DND-41 (cell line): ENCODE measurements around the gene FUCA1.
A peak's percentile ranks its signal among the peaks of the same experiment; 100 is the strongest.

Experiments used
- ATAC-seq: fragments of 200-7000 bp; cut with Tn5 transposase; 3 replicates; pipeline ENCODE4 v1.9.1; 2021; ENCODE audit warnings: low read depth; ENCODE audit not compliant: insufficient read depth
- DNase-seq: peaks from one replicate; pipeline ENCODE4 v3.0.0-alpha.2; 2020
- H2AFZ ChIP-seq: 2 replicates; pipeline ENCODE4 v1.6.0; 2012; ENCODE audit warnings: low read depth, low read length
- H3K27ac ChIP-seq: 2 replicates; pipeline ENCODE4 v1.5.1; 2012; ENCODE audit warnings: low read length, inconsistent platforms
- H3K27me3 ChIP-seq: fragments of 200-600 bp; sonication (generic); 2 replicates; pipeline ENCODE4 v1.6.0; 2012; ENCODE audit warnings: low read length, mild to moderate bottlenecking, inconsistent platforms; ENCODE audit not compliant: insufficient read depth, poor library complexity
- H3K36me3 ChIP-seq: 2 replicates; pipeline ENCODE4 v1.5.1; 2012; ENCODE audit warnings: low read length, inconsistent platforms; ENCODE audit not compliant: insufficient read depth
- H3K4me1 ChIP-seq: 2 replicates; pipeline ENCODE4 v1.5.1; 2012; ENCODE audit warnings: mild to moderate bottlenecking, low read length; ENCODE audit not compliant: insufficient read depth
- H3K4me2 ChIP-seq: 2 replicates; pipeline ENCODE4 v1.6.0; 2012; ENCODE audit warnings: mild to moderate bottlenecking, moderate library complexity, low read length, inconsistent platforms; ENCODE audit not compliant: insufficient read depth
- H3K4me3 ChIP-seq, 2 experiments: fragments of 200-600 bp in 1 of 2; shearing (Covaris generic) in 1 of 2; 2 replicates each; pipeline ENCODE4 v1.5.1; 2012 to 2016; ENCODE audit warnings: inconsistent platforms in 2 of 2, low read length in 2 of 2, mild to moderate bottlenecking in 2 of 2, low read depth in 1 of 2, moderate library complexity in 1 of 2
- H3K79me2 ChIP-seq: 2 replicates; pipeline ENCODE4 v1.6.0; 2012; ENCODE audit warnings: low read length, inconsistent platforms; ENCODE audit not compliant: insufficient read depth
- H3K9ac ChIP-seq: 2 replicates; pipeline ENCODE4 v1.6.0; 2012; ENCODE audit warnings: low read depth, mild to moderate bottlenecking, inconsistent platforms, low read length, moderate library complexity
- H3K9me3 ChIP-seq: 2 replicates; pipeline ENCODE4 v1.5.1; 2012; ENCODE audit warnings: low read length, moderate library complexity, mild to moderate bottlenecking, inconsistent platforms; ENCODE audit not compliant: insufficient read depth, severe bottlenecking
- H4K20me1 ChIP-seq: 2 replicates; pipeline ENCODE4 v1.6.0; 2012; ENCODE audit warnings: low read length; ENCODE audit not compliant: insufficient read depth
- CTCF ChIP-seq: IDR thresholded peaks from 2 replicates; pipeline ENCODE4 v1.5.1; 2012; ENCODE audit warnings: borderline replicate concordance, low read length, moderate library complexity, mild to moderate bottlenecking; ENCODE audit not compliant: poor library complexity, severe bottlenecking; ENCODE audit errors: extremely low read depth
- EZH2 ChIP-seq: IDR thresholded peaks from 3 replicates; pipeline ENCODE4 v1.6.1; 2012; ENCODE audit warnings: borderline replicate concordance, low read depth, mild to moderate bottlenecking, moderate library complexity, low read length, inconsistent platforms; ENCODE audit not compliant: severe bottlenecking

Gene FUCA1

GRCh38 chr1:23899070-23899469 is 31.0 kb upstream of the FUCA1 start:
- Histone ChIP-seq H2AFZ (no peak overlapping the region), H4K20me1 (no peaks in the 10 kb centered on the region), H3K9ac (no peak overlapping the region), H3K9me3 (no peaks in the 10 kb centered on the region), H3K4me2 (no peak overlapping the region), H3K27ac (no peak overlapping the region), H3K27me3 (no peaks in the 10 kb centered on the region), H3K79me2 (no peaks in the 10 kb centered on the region), H3K4me1 (no peaks in the 10 kb centered on the region), H3K36me3 (no peaks in the 10 kb centered on the region), H3K4me3 (no peak overlapping the region)
- ATAC-seq (no peak), DNase-seq (no peak)
- TF ChIP-seq EZH2 (no peak), CTCF (no peak)

GRCh38 chr1:23897083-23897482 is 29.0 kb upstream of the FUCA1 start:
- Histone ChIP-seq H3K27me3 (peaks cover 2% of the 10 kb centered on the region), H3K9me3 (no peaks in the 10 kb centered on the region), H4K20me1 (no peaks in the 10 kb centered on the region), H3K4me1 (no peaks in the 10 kb centered on the region), H3K9ac (no peak overlapping the region), H3K4me3 (no peak overlapping the region), H3K27ac (no peak overlapping the region), H3K79me2 (no peaks in the 10 kb centered on the region), H3K4me2 (no peak overlapping the region), H2AFZ (no peak overlapping the region), H3K36me3 (no peaks in the 10 kb centered on the region)
- TF ChIP-seq EZH2 (no peak), CTCF (no peak)
- ATAC-seq (no peak), DNase-seq (no peak)

GRCh38 chr1:23896491-23896890 is 28.4 kb upstream of the FUCA1 start:
- Histone ChIP-seq H3K27ac (no peak overlapping the region), H2AFZ (no peak overlapping the region), H3K79me2 (no peaks in the 10 kb centered on the region), H3K9me3 (no peaks in the 10 kb centered on the region), H3K4me2 (no peak overlapping the region), H3K27me3 (peaks cover 5% of the 10 kb centered on the region), H3K36me3 (no peaks in the 10 kb centered on the region), H3K9ac (no peak overlapping the region), H3K4me1 (no peaks in the 10 kb centered on the region), H3K4me3 (no peak overlapping the region), H4K20me1 (no peaks in the 10 kb centered on the region)
- TF ChIP-seq EZH2 (no peak), CTCF (no peak)
- DNase-seq (peak; percentile 52), ATAC-seq (peak; percentile 86)

- Histone ChIP-seq H3K4me3 (no peak overlapping the region), H4K20me1 (no peaks in the 10 kb centered on the region), H3K9me3 (no peaks in the 10 kb centered on the region), H2AFZ (no peak overlapping the region), H3K9ac (no peak overlapping the region), H3K27me3 (peaks cover 5% of the 10 kb centered on the region), H3K27ac (no peak overlapping the region), H3K36me3 (no peaks in the 10 kb centered on the region), H3K79me2 (no peaks in the 10 kb centered on the region), H3K4me2 (no peak overlapping the region), H3K4me1 (no peaks in the 10 kb centered on the region)
- no peak for DNase-seq
- no peak for TF ChIP-seq EZH2
- TF ChIP-seq CTCF, result no peak
- ATAC-seq, result no peak
Observed at GRCh38 chr1:23895993-23896392, 27.9 kb upstream of the FUCA1 start.
